Activated T-cell treated with anti-CD3 and anti-CD28 coated beads, Interleukin-2, amount 50 U/mL, for 48 hours (primary cell): ENCODE measurements around the gene ZNF575.
A peak's percentile ranks its signal among the peaks of the same experiment; 100 is the strongest.

ENCODE experiments used
- DNase-seq, 2 experiments: peaks; one replicate each; pipeline ENCODE4 v3.0.0-alpha.2; 2020

The ZNF575 gene

DNA sequence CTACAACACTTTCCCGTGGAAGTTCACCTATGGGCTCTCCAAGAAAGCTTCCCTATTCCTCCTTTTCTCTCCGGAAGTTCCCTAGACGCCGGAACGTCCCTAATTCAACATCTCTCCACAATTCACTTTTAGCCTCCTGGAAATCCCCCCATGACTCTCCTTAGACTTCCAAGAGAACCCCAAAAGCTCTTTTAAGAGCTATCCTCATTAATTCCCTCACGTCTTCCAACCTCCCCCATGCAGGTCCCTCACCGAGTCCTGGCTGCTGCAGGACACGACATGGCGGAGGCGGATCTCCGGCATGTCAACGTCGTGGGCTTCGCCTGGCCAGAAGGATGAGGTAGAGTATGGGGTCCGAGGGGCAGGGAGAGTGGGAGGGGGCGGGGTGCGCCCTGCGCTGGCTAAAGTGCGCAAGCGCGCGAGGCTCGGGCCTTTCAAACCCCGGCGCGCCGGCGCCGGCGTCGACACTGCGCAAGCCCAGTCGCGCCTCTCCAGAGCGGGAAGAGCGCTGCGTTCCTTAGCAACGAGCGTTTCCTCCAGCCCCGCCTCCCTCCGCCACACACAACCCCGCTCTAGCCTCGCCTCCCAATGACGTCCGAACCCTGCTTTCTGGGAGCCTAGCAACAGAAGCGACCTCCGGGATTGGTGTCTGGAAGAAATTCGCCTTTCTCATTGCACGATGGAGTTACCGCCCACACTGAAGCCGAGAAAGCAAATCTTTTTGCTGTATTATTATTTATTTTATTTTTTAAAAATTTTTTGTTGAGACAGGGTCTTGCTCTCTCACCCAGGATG lies 42.4 kb downstream of the ZNF575 start, which contains the start of the genes PINLYP and XRCC1:
Gene PINLYP (plus strand): TSS at position 646 of the 795 bp plus-strand sequence. CDS start 1,391 bp downstream, outside the sequence.
Gene XRCC1 (minus strand): TSS at position 372 of the 795 bp plus-strand sequence. CDS start 69 bp downstream, at position 303.
- DNase-seq, result peak; percentile 95 to 97

- no peak for DNase-seq
Measured at GRCh38 chr19:43575955-43576878, 43.2 kb downstream of the ZNF575 start.

DNA sequence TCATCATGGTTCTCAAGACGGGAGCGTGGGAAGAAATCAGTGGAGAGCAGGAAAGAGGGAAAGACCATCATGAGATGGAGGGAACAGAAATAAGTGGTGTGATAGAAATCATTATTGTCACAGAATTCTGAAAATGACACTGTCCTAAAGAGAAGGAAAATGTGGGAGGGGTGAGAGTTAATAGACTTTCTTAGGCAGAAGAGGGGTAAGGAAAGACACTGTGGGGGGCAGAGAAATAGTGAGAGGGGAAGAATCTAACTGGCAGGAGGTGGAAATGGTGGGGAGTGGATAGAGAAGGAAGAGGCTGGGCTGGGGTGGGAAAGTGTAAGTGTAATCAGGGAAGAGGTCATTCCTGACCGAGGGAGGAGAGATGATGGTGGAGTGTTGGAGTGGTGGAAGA lies 45.8 kb downstream of the ZNF575 start:
- DNase-seq, result no peak

- DNase-seq, result no peak
Measured at GRCh38 chr19:43581467-43581866, 48.5 kb downstream of the ZNF575 start.

DNA sequence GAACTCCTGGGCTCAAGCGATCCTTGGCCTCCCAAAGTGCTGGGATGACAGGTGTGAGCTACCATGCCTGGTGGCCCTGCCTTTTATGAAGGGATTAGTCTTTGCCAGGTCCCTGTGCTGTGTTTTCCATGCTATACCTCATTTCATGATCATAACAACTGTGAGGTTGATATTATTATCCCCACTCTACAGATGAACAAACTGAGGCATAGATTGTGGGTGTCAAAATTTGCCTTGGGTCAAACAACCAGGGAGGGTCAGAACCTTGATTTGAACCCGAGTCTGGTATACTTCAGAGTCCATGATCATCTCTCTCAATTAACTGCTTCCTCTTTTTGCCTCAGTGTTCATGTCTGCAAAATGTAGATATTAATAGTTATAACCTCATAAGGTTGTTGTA lies 49.5 kb downstream of the ZNF575 start:
- DNase-seq, result no peak

GRCh38 chr19:43584484-43584883 lies 51.5 kb downstream of the ZNF575 start:
- no peak for DNase-seq
